ENCODE data around the gene SFXN1. TPM values are rescaled to one million over a fixed set of nuclear protein-coding genes. Genes with fewer than 3 reads are reported as not detected.

SFXN1 gene
- total and polyA plus RNA-seq, 9 of the 15 experiments (the other 6 are each of a cell fraction or from before 2014, with no cell fraction given): 31.8 to 261 (median 113) TPM

GRCh38 chr5:175550055-175550805 lies 71.9 kb downstream of the SFXN1 start:
- Histone ChIP-seq H3K36me3 (ENCODE audit: control insufficient read depth, insufficient read depth, low read length) (no peaks in the 10 kb centered on the region), H2AFZ (ENCODE audit: low read depth, low read length) (no peak overlapping the region), H3K4me3 (no peak overlapping the region), H3K27me3 (ENCODE audit: control insufficient read depth in 2 of 2, insufficient read depth in 2 of 2, low read length in 2 of 2) (peaks cover 28 to 55% of the 10 kb centered on the region in 2 experiments), H3K4me2 (ENCODE audit: insufficient read depth, low read length) (no peak overlapping the region), H3K9me1 (ENCODE audit: control insufficient read depth, insufficient read depth, low read length) (no peaks in the 10 kb centered on the region), H3K9ac (ENCODE audit: insufficient read depth in 1 of 2, low read depth in 2 of 2, low read length in 2 of 2) (no peak overlapping the region), H4K20me1 (replicated peaks; ENCODE audit: control insufficient read depth, insufficient read depth, low read length) (0 out of 2 replicates have a peak, but pooled peaks cover 8% of the 10 kb centered on the region), H3K9me3 (replicated peaks; ENCODE audit: control insufficient read depth, insufficient read depth, low read depth, low read length) (no peaks in the 10 kb centered on the region), H3K79me2 (ENCODE audit: control insufficient read depth, insufficient read depth, low read length) (no peaks in the 10 kb centered on the region), H3K27ac (ENCODE audit: extremely low read depth, low read depth, low read length) (no peak overlapping the region), H3K4me1 (replicated peaks in 1 of 2; ENCODE audit: control insufficient read depth in 2 of 2, insufficient read depth in 2 of 2, low read length in 2 of 2) (no peaks in the 10 kb centered on the region)
- intact Hi-C loops (cut with micrococcal nuclease) (no loop called here), in situ Hi-C loops (cut with MboI) (no loop called here)
- BruUV-seq (replicated peaks): no TSS peak
- TF ChIP-seq, protein P1, sequence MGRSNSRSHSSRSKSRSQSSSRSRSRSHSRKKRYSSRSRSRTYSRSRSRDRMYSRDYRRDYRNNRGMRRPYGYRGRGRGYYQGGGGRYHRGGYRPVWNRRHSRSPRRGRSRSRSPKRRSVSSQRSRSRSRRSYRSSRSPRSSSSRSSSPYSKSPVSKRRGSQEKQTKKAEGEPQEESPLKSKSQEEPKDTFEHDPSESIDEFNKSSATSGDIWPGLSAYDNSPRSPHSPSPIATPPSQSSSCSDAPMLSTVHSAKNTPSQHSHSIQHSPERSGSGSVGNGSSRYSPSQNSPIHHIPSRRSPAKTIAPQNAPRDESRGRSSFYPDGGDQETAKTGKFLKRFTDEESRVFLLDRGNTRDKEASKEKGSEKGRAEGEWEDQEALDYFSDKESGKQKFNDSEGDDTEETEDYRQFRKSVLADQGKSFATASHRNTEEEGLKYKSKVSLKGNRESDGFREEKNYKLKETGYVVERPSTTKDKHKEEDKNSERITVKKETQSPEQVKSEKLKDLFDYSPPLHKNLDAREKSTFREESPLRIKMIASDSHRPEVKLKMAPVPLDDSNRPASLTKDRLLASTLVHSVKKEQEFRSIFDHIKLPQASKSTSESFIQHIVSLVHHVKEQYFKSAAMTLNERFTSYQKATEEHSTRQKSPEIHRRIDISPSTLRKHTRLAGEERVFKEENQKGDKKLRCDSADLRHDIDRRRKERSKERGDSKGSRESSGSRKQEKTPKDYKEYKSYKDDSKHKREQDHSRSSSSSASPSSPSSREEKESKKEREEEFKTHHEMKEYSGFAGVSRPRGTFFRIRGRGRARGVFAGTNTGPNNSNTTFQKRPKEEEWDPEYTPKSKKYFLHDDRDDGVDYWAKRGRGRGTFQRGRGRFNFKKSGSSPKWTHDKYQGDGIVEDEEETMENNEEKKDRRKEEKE (IDR thresholded peaks at IDR 0.05; ENCODE audit: borderline replicate concordance in 1 of 2, control insufficient read depth in 1 of 2, low read depth in 2 of 2, low read length in 1 of 2): no peak
- TF ChIP-seq JUND (IDR thresholded peaks at IDR 0.05; ENCODE audit: borderline replicate concordance, low read depth, low read length) (no peak), JUND (tag; IDR thresholded peaks at IDR 0.05; ENCODE audit: borderline replicate concordance, low read depth, low read length) (no peak), ZNF77 (CRISPR knock-in tag; IDR thresholded peaks at IDR 0.05) (no peak), RNF2 (IDR thresholded peaks at IDR 0.05) (no peak), GABPB1 (CRISPR knock-in tag; IDR thresholded peaks at IDR 0.05) (no peak)
- WGBS (ENCODE audit: insufficient coverage, low coverage, missing lambda C conversion rate): 0% methylated on average over 4 of the region's 4 CpGs
- FAIRE-seq: no peak
- ATAC-seq: no peak
- no peak for DNase-seq (ENCODE audit: extremely low read depth in 1 of 4, low spot score in 3 of 4)
- ChIA-PET CTCF (ENCODE audit: low intra/inter-chr PET ratio) (no interaction called here), POLR2A (interaction anchor here (1.2 kb wide), 1 partner anchor 18 kb away, joined by 4 read pairs; no protein-coding TSS in a partner anchor)

Data from K562 (cell line).